ENCODE measurements around the gene CYP2A13.
"Not testable (repeated sequence)": the region's sequence is repeated elsewhere in the genome, so short reads cannot be mapped to it uniquely, and the experiment has no call there.

The CYP2A13 gene

DNA sequence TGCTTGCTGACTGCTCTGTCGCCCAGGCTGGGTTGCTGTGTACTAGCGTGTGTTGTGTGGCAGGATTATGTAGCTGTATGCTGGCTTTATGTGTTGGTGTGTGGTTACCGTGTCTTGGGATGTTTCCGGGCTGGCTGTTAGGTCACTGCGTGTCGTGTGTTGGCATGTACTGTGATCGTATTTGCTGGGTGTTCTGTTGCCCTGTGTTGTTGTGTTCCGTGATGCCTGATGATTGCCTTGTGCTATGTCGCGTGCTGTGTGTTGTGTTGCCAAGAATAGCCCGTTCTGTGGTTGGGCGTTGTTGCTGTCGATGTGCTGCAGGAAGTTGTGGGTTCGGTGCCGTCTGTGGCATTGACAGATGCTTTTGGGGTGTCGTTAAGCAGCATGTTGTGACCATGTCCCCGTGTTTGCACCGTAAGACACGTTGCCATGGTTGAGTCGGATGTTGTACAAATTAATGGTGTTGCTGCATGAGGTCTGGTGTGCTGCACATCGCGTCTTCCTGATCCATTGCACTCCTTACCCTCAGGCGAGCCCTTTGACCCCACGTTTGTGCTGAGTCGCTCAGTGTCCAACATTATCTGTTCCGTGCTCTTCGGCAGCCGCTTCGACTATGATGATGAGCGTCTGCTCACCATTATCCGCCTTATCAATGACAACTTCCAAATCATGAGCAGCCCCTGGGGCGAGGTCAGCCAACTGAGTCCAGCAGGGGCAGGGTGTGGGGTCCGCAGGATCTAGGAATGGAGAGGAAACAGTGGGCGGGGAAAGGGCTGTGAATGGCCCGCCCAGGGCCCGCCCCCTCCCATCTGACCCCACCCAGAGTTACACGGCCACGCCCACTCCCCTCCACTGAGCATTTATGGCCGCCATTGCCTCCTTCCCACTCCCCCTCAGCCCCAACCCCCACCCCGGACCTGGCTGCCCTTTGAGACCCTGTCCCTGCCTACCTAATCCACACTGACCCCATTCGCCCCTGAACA, 33.0 kb downstream of the CYP2A13 start:
- not testable (repeated sequence) for DNase-seq

DNA sequence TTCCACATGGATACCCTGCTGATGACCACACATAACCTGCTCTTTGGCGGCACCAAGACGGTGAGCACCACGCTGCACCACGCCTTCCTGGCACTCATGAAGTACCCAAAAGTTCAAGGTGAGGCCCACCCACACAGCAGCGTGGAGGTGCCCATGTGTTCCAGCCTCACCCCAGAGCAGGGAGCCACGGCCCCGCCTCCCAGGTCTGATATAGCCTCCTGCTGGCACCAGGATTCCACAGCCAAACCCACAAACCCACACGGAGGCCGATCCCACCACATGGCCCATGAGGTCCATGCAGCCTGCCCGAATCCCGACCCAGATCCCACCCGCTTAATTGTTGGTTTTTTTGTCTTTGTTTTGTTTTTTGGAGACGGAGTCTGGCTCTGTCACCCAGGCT, 34.6 kb downstream of the CYP2A13 start:
- DNase-seq = not testable (repeated sequence)

DNA sequence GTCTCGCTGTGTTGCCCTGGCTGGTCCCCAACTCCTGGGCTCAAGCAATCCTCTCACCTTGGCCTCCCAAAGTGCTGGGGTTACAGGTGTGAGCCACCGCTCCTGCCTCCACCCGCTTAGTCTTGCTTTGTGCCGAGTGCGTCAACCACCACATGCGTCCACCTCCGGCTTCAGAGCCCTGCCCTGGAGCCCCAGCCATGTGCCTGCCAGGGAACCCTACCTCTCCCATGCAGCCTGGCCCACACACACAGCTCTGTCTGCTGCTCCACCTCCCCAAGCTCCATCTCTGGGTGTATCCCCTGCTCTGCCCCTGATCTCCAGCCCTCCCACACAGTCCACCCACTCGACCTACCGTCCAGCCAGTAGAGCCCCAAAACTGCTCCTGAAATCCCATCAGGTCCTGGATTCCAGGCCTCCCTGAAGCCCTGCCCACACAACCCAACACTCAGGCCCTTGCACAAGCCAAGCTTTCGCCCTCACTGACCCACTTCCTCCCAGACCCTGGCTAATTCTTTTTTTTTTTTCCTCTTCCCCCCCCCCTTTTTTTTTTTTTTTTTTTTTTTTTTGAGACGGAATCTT, 35.6 kb downstream of the CYP2A13 start:
- no peak for DNase-seq

DNA sequence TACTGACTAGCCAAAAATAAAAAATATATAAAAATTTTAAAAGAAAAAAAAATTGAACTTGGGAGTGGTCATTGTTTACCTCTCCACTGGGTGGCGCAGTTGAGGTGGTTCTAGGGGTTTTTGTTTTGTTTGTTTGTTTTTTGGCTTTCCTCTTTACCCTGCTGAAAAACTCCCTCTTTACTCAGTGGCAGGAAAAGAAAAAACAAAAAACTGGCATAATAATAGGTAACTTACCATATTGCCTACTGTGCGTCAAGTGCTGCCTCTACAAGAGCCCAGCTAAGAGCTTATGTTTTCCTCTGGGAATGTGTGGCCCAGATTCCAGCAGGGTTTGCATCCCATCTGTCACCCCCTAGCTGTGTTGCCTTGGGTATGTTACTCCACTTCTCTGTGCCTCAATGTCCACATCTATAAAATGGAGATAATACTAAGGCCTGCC, 38.5 kb downstream of the CYP2A13 start:
- not testable (repeated sequence) for DNase-seq

DNA sequence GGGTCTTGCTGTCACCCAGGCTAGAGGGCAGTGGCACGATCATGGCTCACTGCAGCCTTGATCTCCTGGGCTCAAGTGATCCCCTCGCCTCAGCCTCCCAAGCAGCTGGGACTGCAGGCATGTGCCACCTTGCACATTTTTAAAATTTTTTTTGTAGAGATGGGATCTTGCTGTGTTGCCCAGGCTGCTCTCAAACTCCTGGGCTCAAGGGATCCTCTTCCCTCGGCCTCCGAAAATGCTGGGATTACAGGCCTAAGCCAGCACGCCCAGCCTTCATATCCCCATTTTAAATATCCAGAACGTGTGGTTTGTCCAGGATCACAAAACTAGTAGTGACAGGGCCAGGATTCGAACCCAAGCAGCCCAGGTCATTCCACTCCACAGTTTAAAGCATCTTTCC, 39.1 kb downstream of the CYP2A13 start:
- DNase-seq = not testable (repeated sequence)

DNA sequence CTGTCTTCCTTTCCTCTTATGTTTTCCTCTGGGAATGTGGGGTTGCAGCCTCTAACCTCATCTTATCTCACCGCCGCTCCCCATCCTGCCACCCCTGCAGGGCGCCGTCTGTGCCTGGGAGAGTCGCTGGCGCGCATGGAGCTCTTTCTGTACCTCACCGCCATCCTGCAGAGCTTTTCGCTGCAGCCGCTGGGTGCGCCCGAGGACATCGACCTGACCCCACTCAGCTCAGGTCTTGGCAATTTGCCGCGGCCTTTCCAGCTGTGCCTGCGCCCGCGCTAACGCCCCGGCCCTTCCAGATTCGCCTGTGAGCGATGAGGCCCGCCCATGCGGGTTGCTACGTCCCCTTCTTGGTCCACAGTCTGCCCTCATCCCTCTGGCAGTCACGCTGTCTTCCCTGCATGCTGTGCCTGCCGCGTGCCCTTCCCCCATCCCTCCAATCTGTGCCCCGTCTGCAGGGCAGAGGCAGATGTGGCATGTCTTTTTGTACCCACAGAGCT, 39.6 kb downstream of the CYP2A13 start:
- DNase-seq = peak; percentile 17

DNA sequence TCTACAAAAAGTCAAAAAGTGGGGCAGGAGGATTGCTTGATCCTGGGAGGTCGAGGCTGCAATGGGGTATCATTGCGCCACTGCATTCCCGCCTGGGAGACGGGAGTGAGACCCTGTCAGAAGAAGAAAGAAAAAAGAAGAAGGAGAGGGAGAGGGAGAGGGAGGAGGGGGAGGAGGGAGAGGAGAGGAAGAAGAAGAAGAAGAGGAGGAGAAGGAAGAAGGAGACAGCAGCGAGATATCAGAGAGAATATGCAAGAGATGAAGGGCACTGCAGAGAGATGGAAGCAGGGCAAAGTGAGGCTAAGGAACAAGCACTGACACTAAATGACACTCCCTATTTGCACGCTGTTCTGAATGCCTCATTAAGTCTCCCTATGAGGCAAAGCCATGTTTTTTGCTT, 40.4 kb downstream of the CYP2A13 start:
- DNase-seq = no peak

DNA sequence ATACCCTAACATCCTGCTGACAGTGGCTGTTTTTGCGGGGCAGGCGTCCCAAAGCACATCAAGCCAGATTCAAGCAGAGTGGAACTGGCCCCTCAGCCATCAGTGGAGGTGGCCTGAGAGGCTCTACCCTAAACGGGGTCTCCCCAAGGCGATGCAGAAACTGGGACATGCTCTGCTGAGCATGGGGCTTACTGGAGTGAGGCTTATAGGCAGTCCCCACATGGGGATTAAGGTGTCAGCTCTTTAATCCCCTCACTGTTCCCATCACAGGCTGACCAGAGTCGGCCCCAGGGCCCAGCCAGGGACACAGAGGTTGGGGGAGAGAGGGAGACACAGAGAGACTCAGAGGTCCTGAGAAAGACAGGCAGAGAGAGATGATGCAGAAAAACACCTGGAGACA, 42.9 kb downstream of the CYP2A13 start:
- no peak for DNase-seq

DNA sequence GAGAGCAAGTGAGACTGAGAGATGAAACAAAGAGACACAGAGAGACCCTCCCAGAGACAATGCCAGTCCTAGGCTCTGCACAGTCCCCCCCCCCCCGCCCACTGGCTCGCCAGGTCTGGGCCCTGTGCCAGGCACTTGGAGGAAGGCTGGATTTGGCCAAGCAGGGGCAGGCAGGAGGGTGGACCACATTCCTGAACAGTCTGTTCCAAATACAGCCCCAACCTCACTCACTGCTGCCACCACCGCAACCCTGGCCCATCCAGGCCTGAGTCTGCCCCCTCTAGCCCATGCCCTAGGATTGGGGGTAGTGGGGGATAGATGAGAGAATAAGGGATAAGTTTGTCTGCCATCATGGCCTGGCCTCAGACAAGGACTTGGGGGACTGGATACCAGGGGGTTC, 45.0 kb downstream of the CYP2A13 start:
- no peak for DNase-seq

DNA sequence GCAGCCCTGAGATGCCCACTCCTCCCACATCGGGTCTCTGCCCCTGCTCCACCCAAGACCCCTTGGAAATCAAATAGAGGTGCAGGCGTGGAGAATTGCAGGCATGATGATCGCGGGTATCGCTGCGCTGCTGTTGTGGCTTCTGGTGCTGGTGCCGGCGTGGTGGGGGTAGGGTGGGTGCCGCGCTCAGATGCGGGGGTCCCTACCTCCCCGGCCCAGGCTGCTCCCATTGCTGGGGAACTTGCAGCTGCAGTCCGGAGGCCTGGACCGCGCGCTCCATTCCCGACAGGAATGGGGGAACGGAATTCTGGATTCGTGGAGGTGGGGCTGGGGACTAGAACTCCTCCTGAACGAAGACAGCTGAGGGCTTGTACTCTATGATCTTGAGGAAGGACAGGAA, 46.4 kb downstream of the CYP2A13 start:
- DNase-seq = no peak

DNA sequence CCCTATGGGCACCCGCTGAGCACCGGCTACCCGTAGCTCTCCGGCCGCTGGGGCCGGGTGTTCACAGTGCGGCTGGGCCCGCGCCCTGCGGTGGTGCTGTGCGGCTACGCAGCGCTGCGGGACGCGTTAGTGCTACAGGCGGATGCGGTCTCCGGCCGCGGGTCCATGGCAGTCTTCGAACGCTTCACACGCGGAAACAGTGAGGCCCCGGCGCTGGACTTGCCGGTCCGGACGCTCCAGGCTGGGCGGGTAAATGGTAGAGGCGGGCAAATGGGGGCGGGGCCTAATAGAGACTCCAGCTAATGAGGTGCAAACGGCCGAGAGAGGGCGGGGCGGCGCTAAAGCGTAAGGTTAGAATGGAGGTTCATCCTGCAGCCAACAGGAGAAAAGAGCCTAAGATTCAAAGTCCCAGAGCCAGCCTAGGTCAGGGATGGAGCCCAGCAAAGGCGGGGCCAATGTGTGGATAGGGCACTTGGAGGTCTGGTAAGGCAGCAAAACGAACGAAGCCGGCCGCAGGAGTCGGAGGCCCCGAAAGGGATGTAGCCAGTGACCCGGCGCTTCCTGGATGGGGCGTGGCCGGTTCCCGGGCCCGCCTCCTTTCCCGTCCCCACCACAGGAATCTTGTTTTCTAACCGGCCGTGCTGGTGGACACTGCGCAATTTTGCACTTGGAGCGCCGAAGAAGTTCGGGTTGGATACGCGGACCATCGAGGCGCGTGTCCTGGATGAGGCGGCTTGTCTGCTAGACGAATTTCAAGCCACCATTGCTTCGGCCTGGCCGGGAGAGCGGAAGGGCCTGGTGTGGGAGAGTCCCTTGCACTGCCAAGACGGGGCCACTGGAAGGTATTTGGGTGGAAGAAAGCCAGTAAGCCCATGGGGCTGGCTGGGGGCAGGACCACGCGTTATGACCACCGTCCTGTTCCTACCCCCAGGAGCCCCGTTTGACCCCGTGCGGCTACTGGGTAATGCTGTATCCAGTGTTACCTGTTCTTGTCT, 47.4 kb downstream of the CYP2A13 start:
- not testable (repeated sequence) for DNase-seq

DNA sequence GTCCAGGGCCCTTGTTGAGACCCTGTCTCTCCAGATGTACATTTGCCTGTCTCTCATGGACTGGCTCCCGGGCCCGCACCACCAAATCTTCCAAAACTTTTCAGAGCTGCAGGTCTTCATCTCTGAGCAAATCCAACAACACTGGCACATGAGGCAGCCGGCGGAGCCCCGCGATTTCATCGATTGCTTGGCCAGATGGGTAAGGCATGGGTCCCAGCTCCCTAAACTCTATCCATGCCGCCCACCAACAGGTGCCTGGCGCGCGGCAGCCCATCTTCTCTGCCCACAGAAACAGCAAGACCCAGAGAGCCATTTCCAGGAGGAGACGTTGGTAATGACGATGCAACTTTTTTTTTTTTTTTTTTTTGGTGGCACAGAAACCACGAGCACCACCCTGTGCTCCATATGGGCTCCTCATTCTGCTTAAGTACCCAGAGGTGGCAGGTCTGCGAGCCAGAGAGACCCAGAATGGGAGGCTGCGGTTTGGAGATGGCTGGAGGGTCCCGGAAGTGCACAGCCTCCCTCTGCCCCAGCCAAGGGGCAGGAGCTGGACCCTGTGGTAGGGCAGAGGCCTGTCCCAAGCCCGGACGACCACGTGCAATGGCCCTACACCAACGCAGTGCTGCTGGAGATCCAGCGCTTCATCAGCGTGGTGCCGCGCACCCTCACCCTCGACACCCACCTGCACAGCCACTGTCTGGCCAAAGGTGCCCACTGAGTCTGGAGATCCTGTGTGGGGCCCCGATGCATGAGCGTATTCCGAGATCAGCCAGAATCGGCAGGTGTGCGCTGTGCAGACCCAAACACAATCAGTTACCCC, 48.6 kb downstream of the CYP2A13 start:
- DNase-seq = no peak

DNA sequence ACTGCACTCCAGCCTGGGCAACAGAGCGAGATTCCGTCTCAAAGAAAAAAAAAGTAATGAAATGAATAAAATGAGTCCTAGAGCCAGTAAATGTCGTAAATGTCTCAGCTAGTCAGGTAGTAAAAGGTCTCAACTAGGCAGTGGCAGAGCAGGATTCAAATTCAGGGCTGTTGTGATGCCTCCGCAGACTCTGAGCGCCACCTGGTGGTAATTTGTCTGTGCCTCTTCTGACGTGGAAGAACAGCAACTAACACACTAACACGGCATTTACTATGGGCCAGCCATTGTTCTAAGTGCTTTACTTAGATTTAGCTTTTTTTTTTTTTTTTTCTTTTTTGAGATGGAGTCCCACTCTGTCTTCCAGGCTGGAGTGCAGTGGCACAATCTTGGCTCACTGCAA, 56.2 kb downstream of the CYP2A13 start:
- peak; percentile 15 for DNase-seq
